ENCODE data around the gene SCLY. TPM values are rescaled to one million over a fixed set of nuclear protein-coding genes. Genes with fewer than 3 reads are reported as not detected.
"Not testable (repeated sequence)": the region's sequence is repeated elsewhere in the genome, so short reads cannot be mapped to it uniquely, and the experiment has no call there.

SCLY gene
- total and polyA plus RNA-seq, 7 donors: 4.6 to 10.1 (median 6.5) TPM

- Histone ChIP-seq H3K27ac (no peak overlapping the region), H3K36me3 (ENCODE audit: insufficient read depth in 1 of 2, low read depth in 1 of 2) (peaks cover 3 to 57% of the 10 kb centered on the region in 2 donors), H3K4me1 (peaks cover 6% of the 10 kb centered on the region), H3K27me3 (ENCODE audit: insufficient read depth in 3 of 3, low read length in 2 of 3) (no peaks in the 10 kb centered on the region), H3K9me3 (no peaks in the 10 kb centered on the region), H3K4me3 (no peak overlapping the region)
- ATAC-seq (no peak), DNase-seq (no peak)
- no peak for TF ChIP-seq CTCF (IDR thresholded peaks at IDR 0.05)
- intact Hi-C loops (cut with DNase I): no loop called here
- WGBS, 3 donors: 86 to 92% (median 87%) methylated on average over 9 of the region's 9 CpGs
Observed at GRCh38 chr2:238066218-238066617, 5.4 kb downstream of the SCLY start.

- H3K4me1 ChIP-seq; H3K9me3 ChIP-seq; DNase-seq; H3K4me3 ChIP-seq; intact Hi-C loops (cut with DNase I); ATAC-seq; H3K27me3 ChIP-seq (ENCODE audit: insufficient read depth in 3 of 3, low read length in 2 of 3); H3K27ac ChIP-seq: not testable (repeated sequence)
- H3K36me3 ChIP-seq (ENCODE audit: insufficient read depth in 1 of 2, low read depth in 1 of 2): peaks cover 3 to 57% of the 10 kb centered on the region in 2 donors
- WGBS, 3 donors: 93 to 97% (median 96%) methylated on average over 7 of the region's 7 CpGs
Observed at GRCh38 chr2:238066718-238067117, 5.9 kb downstream of the SCLY start.

GRCh38 chr2:238067939-238068338 lies 7.1 kb downstream of the SCLY start:
- WGBS, 3 donors: 92 to 95% (median 95%) methylated on average over 7 of the region's 7 CpGs
- Histone ChIP-seq H3K9me3 (no peaks in the 10 kb centered on the region), H3K4me1 (no peaks in the 10 kb centered on the region), H3K36me3 (ENCODE audit: insufficient read depth in 1 of 2, low read depth in 1 of 2) (peaks cover 3 to 62% of the 10 kb centered on the region in 2 donors), H3K27ac (no peak overlapping the region), H3K27me3 (ENCODE audit: insufficient read depth in 3 of 3, low read length in 2 of 3) (no peaks in the 10 kb centered on the region), H3K4me3 (no peak overlapping the region)
- DNase-seq: no peak
- TF ChIP-seq CTCF (IDR thresholded peaks at IDR 0.05): no peak
- intact Hi-C loops (cut with DNase I): no loop called here
- ATAC-seq: no peak

GRCh38 chr2:238069021-238069709 lies 8.4 kb downstream of the SCLY start:
- no peak for ATAC-seq
- no peak for TF ChIP-seq CTCF (IDR thresholded peaks at IDR 0.05)
- Histone ChIP-seq H3K27ac (no peak overlapping the region), H3K4me1 (no peaks in the 10 kb centered on the region), H3K36me3 (ENCODE audit: insufficient read depth in 1 of 2, low read depth in 1 of 2) (peaks cover 3 to 62% of the 10 kb centered on the region in 2 donors), H3K27me3 (ENCODE audit: insufficient read depth in 3 of 3, low read length in 2 of 3) (no peaks in the 10 kb centered on the region), H3K4me3 (no peak overlapping the region), H3K9me3 (no peaks in the 10 kb centered on the region)
- intact Hi-C loops (cut with DNase I): no loop called here
- WGBS, 3 donors: 91 to 94% (median 93%) methylated on average over 10 of the region's 10 CpGs
- DNase-seq: no peak

GRCh38 chr2:238069877-238070276 lies 9.1 kb downstream of the SCLY start:
- Histone ChIP-seq H3K4me3 (no peak overlapping the region), H3K36me3 (ENCODE audit: insufficient read depth in 1 of 2, low read depth in 1 of 2) (peaks cover 3 to 55% of the 10 kb centered on the region in 2 donors), H3K9me3 (no peaks in the 10 kb centered on the region), H3K27ac (no peak overlapping the region), H3K4me1 (no peaks in the 10 kb centered on the region), H3K27me3 (ENCODE audit: insufficient read depth in 3 of 3, low read length in 2 of 3) (no peaks in the 10 kb centered on the region)
- no peak for TF ChIP-seq CTCF (IDR thresholded peaks at IDR 0.05)
- no peak for DNase-seq
- intact Hi-C loops (cut with DNase I): no loop called here
- no peak for ATAC-seq
- WGBS, 3 donors: 91 to 95% (median 93%) methylated on average over 9 of the region's 9 CpGs

All from psoas muscle (tissue), 8 donors.